HPDE6-E6E7 (cell line): Measurements from ENCODE around the gene SAMM50.

Experiments used
- DNase-seq: peaks from one replicate; pipeline ENCODE4 v3.0.0; 2011; ENCODE audit warnings: missing footprints; ENCODE audit errors: extremely low spot score

Gene SAMM50

DNA sequence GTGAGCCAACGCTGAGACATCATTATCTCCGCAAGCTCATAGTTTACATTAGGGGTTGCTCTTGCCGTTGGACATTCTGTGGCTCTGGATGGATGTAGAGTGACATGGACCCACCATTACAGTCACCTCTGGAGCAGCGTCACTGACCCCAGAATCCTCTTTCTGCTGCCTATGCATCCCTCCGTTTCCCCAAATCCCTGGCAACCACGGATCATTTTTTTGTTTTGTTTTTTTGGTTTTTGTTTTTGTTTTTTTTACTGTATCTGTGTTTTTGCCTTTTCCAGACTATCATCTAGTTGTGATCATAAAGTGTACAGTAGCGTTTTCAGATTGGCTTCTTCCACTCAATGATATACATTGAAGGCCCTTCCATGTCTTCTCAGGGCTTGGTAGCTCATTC lies 72.8 kb downstream of the SAMM50 start:
- no peak for DNase-seq

DNA sequence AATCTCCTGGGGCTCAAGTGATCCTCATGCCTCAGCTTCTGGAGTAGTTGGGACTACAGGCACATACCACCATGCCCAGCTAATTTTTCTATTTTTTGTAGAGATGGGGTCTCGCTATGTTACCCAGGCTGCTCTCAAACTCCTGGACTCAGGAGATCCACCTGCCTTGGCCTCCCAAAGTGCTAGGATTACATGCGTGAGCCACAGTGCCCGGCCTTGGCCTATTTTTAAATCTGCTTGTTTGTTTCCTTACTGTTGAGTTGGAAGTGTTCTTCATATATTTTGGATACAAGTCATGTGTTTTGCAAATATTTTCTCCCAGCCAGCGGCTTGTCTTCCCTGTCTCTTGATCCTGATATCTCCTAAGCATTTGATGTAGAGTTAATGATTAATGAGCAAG lies 73.8 kb downstream of the SAMM50 start:
- no peak for DNase-seq

DNA sequence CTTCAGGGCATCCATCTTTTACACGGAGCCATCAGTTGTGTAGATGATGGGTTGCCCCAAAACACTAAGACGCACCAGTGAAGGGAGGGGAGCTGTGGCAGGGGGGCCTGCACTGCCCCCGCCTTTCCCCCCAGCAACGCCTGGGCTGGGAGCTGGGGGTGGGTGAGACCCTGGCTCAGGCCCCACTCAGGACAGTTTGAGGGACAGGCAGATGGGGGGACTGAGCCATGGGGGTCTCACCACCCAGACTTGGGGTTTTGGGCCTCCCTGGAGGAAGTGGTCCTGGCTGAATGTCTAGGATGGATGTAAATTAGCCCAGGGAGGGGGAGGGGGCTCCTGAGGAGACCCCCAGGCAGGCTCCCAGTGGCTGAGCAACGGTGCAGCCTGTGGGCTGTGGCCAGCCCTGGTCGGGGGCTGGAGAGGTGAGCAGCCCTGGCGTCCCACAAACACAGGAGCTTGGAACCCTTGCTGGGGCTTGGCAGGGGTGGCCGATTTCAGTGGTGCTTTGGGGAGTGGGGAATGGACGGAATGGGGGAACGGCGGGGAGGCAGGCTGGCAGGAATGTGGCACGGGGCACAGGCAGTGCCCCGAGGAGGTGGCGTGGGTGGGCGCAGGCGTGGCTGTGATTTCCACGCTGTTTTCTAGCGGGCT lies 74.9 kb downstream of the SAMM50 start:
- no peak for DNase-seq

DNA sequence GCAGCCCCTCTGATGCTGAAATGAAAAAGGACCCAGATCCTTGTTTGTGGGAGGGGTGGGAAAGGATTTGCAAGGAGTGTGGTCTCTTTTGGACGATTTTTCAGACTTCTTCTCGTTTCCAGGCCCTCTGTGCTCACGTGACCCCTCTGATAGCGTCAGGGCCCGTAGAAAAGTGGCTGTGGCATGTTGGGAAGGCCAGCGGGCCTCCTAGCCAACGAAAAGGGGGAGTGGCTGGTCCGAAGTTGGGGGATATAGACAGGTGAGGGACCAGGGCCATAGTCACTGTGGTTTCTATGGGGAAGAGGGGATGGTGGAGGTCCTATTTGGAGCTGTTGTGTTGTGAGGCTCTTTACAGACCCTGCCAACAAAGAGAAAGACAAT lies 75.5 kb downstream of the SAMM50 start:
- DNase-seq = no peak

DNA sequence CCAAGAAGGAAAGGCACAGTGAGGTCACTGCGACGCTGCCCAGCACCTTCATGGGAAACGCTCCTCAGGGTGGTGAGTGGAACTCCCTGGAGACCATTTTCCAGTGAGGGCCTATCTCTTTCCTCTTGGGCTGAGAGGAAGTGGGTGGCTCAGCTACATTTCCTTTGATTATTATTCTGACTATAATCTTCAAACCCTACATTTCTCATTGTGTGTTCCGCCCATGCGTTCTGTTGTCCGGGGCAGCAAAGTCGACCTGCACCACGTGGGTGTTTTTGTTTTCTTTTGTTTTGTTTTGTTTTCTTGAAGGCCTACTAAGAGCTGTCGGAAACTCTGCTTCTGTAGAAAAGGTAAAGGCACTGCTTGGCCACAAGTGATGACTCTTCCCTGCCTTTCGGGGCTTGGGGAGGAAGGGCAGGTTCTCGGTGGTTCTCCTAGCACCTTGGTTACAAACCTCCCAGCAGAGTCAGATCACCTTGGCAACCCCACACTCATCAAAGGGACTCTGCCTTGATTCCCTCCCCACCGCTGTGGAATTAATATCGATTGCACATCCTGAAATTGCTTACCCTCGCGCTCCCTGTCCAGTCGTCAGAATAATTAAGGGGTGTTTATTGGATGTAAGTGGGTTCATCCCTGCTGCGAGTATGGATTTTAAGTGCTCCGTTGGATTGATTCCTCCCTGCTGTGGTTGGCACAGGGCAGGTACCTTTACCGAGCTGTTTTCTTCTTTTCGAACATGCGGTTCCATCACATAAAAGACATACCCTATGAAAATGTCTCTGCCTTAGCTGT lies 76.1 kb downstream of the SAMM50 start:
- DNase-seq = no peak

DNA sequence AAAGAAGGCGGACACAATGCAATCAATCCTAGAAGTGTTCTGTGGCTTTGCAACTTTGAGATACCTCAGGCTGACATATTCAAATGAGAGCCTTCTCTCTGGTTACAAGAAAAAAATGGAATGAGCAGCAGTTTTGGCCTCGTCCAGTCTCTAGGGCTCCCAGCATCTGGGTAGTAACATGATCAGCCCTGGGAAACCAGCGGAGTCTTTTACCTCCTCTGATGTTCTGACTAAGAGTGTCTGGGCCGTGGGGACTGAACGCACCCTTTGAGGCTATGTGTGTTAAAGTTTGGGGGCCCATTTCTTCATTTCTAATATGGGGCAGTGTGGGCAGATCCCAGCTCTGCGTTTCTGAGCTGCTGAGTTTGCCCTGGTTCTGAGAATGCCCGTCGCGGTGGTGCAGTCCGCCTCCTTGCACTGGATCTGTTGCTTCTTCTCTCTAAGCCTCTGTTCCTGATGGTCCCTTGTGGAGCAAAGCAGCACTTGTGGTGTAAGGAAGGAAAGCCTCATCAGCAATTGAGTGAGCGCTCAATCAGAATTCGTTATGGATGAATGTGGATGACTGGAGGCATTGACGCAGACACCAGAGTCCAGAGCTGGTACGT lies 77.0 kb downstream of the SAMM50 start:
- no peak for DNase-seq

DNA sequence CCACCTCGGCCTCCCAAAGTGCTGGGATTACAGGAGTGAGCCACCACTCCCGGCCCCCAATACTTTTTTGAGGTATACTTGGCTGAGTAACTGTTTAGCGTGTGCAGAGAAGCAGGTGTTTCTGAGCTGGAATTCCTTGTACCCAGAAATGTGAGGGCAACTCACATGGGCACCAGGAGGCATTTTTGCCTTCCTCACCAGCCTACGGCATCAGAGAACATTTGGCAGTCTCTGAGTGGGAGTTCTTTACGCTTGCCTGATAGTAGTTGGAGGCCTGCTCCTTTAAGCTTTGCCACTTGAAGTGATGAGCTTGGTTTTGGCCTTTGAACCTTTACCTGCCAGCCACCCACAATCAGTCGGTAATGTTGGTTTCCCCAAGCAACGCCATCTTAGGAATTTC lies 78.0 kb downstream of the SAMM50 start:
- DNase-seq = no peak

DNA sequence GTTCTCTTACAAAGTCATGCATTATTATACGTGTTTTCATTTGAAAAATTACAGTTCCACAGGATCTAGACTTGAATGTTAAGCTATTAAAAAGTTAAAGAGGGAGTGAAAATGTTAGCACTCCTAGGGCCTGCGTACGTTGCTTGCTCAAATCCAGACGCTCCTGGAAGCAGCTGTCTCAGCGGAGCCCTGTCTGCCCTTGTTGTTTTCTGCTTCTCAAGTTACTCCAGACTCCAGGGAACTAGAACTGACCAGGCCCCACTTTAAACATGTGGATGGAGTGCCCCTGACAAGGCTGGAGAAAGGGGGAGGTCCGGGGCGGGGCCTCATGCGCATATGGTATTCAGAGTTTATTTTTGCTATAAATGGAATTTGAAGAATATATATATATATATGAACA lies 78.5 kb downstream of the SAMM50 start:
- DNase-seq = no peak

DNA sequence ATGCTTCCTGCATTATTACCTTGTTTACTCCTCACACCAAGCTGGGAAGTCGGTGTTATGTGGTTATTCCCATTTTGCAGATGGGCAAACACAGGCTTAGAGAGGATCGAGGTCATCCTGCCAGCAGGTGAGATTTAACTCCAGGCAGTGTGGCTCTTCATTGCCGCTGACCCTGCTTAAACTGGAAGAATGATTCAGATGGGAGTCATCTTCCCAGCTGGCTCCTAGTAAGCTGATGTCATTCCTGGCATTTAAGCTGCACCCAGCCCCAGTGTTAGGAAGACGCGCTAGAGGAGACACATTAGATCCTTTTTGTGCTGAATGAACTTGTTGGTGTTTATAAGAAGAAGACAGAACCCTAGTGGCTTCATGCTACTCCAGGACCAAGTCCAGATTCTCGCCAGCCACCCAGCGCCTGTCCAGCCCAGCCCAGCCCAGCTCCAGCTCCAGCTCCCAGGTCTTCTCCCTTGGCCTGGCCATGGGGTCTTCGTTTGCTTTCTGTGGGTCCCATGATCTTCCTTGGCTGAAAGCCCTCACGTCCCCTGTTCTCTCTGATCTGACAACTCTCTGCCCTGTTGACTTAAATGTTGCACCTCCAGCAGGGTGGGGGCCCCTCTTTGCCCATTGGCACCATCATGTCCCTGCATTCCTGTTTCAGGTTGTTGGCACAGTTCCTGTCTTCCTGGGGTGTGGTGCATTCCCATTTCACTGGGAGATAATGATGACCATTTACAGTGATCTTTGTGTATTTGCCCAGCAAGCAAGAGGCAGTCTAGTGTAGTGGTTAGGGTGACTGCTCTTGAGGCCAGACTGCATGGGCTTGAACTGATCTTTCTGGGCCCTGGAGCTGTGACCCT lies 82.5 kb downstream of the SAMM50 start:
- peak; percentile 87 for DNase-seq

DNA sequence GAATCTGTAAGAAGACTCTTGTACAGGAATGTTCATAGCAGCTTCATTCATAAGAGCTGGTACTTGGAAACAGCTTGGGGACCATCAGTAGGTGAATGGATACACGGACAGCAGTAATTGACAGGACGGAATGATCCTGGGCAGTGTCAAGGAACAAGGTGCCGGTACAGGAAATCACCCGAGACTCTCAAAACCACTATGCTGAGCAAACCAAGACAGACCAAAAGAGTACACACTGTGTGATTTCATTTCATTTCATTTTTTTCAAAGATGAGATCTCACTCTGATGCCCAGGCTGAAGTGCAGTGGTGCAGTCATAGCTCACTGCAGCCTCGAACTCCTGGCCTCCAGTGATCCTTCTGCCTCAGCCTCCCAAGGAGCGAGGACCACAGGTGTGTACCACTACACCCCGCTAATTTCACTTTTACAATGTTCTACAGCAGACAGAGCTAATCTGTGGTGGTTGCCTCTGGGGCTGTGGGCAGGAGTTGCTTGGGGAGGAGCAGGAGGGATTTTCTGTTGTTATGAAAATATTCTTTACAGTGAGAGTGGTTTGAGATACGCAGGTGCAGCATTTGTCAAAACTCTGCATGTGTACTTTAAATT lies 84.4 kb downstream of the SAMM50 start:
- DNase-seq = no peak

DNA sequence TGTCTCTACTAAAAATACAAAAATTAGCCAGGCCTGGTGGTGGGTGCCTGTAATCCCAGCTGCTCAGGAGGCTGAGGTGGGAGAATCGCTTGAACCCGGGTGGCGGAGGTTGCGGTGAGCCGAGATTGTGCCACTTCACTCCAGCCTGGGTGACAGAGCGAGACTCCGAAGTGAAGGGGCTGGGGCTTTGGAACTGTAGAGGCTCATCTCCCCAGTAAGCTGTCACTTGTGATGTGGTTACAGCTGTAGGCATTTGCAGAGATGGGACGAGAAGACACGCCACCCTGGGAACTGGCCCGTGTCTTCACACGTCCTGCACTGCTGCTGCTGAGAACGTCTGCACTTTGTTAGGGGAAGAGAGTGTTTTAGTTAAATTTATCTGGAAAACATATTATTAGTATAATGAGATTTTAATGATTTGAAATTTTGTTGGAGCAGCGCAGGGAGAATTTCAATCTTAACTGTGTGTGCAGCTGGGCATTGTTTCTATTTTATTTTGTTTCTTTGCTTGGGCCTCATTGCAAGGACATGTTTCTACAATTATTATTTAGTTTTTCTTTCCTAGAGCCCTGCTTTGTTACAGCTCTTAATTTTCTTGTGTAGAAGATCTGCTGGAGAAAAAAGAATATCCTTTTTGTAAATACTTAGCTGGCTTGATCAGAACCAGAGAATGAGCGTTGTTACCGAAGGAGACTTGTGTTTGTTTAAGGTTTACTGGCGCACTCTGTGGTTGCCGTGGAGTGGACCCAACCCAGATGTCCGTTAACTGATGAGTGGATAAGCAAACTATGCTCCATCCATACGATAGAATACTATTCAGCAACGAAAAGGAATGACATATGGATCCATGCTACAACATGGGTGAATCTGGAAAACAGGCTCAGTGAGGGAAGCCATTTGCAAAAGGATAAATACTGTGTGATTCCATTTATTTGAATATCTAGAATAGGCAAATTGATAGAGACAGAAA lies 87.3 kb downstream of the SAMM50 start:
- DNase-seq = no peak

DNA sequence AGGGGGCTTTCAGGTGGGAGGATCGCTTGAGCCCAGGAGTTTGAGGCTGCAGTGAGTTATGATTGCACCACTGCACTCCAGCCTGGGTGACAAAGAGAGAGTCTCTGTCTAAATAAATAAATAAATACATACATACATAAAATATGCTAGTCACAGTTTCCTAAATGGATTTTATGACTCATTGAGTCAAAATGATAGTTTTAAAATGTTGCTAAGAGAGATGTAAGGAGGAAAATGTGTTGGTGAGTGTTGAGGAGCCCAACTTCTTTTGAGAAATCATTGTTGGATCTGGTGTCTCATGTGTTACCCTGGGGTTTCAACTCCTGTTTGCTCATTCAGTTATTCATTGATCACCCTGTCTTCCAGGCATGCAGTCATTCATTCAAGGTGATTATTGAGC lies 89.9 kb downstream of the SAMM50 start:
- DNase-seq = no peak
